GM12801 (cell line): ENCODE measurements around the gene CHD6.

Source experiments
- TF ChIP-seq, protein P1 (sequence below): IDR thresholded peaks from one replicate; pipeline ENCODE4 v1.5.1; 2011; ENCODE audit warnings: control low read depth; ENCODE audit not compliant: insufficient read length; ENCODE audit errors: extremely low read depth

Gene CHD6

DNA sequence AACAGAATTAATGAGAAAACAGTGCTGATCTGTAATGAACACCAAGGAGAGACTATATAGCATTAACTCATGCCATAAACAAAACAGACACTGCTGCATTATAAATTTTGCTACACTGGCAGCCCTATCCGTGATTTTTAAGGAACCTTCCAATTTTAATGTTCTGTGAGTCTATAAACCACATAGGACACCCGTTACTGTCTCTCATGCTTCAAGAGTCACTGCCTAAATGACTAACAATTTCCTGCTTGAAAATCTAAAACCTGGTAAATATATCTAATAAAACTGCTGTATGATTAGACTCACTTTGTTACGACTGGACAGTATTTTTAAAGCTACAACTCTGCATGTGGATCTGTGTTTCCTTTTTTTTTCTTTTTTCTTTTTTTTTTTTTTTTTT is 8.7 kb downstream of the CHD6 start:
- TF ChIP-seq, protein P1, sequence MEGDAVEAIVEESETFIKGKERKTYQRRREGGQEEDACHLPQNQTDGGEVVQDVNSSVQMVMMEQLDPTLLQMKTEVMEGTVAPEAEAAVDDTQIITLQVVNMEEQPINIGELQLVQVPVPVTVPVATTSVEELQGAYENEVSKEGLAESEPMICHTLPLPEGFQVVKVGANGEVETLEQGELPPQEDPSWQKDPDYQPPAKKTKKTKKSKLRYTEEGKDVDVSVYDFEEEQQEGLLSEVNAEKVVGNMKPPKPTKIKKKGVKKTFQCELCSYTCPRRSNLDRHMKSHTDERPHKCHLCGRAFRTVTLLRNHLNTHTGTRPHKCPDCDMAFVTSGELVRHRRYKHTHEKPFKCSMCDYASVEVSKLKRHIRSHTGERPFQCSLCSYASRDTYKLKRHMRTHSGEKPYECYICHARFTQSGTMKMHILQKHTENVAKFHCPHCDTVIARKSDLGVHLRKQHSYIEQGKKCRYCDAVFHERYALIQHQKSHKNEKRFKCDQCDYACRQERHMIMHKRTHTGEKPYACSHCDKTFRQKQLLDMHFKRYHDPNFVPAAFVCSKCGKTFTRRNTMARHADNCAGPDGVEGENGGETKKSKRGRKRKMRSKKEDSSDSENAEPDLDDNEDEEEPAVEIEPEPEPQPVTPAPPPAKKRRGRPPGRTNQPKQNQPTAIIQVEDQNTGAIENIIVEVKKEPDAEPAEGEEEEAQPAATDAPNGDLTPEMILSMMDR: no peak

DNA sequence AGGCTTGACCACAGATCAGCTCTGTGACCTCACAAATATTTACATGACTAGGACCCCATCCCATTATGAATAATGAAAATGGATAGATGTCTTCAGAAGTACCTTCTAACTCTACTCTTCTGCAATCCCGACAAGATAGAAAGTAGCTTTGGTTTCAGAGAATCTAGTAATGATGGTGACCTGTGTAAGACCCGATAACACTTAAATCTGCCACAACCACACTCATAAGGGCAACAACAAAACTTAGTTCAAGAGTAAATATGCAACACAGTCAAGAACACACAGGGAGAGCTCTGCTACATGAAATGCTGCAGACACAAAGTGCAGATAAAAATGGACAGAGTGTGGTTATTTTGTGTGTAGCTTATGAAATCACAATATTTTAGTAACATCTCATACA is 9.6 kb downstream of the CHD6 start:
- TF ChIP-seq, protein P1: no peak

DNA sequence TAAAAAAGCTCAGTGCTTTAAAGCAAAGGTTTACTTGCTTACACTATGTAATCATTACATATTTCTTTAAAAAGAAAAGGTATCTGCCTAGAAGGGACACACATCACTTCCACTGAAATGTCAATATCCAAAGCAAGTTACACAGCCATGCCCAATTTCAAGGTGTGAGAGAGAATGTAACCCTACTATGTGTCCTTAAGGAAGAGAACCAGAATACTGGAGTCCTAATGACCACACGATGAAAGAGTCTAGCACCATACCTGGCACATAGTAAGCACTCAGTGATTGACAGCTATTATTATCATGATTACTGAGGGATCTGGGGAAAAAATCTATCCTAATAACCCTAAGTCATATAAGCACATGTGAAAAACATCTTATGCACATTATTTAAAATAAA is 10.4 kb downstream of the CHD6 start:
- TF ChIP-seq, protein P1: no peak

DNA sequence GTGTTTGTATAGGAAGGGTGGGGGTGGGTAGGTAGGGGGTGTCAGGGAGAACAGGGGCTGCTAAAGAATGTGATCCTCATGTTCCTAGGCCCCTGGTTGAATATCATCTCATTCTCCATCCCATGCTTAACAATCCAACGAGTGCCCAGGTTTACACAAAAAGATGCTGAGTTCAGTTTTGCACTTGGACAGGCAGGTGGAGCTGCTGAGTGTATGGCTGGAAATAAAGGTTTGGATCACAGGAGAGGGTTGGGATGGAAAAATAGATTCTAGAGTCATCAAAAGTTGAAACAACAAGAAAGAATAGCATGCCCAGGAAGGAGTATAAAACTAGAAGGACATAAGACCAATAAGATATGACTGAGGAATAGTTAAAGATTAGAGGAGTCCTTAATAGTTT is 14.2 kb downstream of the CHD6 start:
- TF ChIP-seq, protein P1: no peak

DNA sequence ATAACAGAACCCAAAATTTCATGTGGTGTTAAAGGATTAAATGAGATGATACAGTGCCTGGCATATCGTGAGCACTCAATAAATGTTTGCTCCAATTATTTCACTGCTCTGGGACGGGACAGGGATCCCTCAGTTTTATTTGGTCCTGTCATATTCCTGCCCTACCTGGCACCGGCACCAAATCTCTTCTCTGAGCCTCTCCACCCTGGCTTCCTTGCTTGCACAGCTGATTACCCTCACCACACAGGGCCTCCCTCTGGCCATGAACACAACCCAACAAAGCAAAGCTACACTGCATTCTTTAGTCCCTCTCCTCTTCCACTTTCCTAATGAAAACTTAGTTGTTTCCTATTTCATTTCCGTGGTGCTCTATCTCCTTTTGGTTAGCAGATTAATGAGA is 16.4 kb downstream of the CHD6 start:
- TF ChIP-seq, protein P1: no peak

DNA sequence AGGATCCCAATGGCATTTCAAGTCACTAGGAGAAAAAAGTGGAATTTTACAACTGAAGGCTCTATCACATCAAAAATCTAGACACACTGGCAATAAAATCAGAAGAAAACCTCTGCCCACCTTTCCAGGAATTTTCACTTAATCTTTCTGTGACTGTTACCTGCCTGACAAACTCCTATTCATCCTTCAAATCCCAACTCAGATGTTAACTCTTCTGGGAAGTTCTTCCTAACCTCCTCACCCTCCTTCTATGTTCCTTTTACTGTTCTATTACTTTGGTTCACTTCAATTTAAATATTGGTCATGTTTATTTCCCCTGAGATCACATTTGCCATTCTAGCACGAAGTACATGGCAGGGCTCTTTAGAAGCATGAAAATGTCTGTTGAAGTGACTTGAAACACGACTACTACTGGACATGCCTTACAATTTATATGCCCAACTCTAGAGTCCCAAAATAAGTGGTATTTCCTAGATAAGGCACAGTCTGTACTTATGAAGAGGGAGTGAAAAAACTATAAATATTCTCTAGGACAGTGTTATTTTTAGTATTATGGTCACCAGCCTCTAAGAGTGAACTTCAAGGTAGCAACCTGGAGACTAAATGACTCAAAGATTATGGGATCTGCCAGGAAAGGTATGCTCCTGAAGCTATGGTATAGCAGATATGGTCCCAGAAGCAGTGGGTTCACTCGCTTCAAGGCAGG is 17.1 kb downstream of the CHD6 start:
- TF ChIP-seq, protein P1: no peak

DNA sequence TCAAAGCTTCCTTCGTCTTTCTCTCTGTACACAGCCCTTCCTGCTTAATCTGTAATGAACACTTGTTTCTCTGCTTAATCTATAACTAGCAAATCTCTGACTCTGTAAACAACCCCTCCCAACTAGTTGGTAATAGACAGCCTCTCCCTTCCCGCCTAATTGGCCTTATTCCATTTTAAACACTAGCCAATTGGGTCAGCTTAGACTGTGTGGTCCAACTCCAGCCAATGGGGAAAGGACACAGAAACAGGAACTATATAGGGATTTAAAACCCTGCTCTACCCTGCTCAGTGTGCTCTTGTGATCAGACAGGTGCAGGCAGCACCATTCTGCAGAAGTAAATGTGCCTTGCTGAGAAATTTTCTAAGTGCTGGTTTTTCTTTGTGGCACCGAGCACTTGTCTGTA is 18.5 kb downstream of the CHD6 start:
- TF ChIP-seq, protein P1: no peak
